ENCODE results near the gene ICAM1. TPM values are rescaled to one million over a fixed set of nuclear protein-coding genes. Genes with fewer than 3 reads are reported as not detected.

Gene ICAM1
- total and polyA plus RNA-seq, 2 of the 13 experiments (the other 11 are each of a cell fraction or from before 2014, with no cell fraction given), result 37.9 to 98.4 TPM

GRCh38 chr19:10231612-10232228 lies 39.2 kb upstream of the ICAM1 start (continued):
- TF ChIP-seq ZFX (CRISPR knock-in tag; IDR thresholded peaks at IDR 0.05; ENCODE audit: low read depth) (no peak), ZNF10 (CRISPR knock-in tag; IDR thresholded peaks at IDR 0.05; ENCODE audit: borderline replicate concordance, low read depth) (no peak), RFX3 (CRISPR knock-in tag; IDR thresholded peaks at IDR 0.05) (no peak), CENPBD1 (CRISPR knock-in tag; IDR thresholded peaks at IDR 0.05; ENCODE audit: borderline replicate concordance, low read depth) (no peak), PCBP2 (optimal IDR thresholded peaks at IDR 0.05; ENCODE audit: low read depth, low read length, poor library complexity, severe bottlenecking) (no peak), ZNF354B (CRISPR knock-in tag; IDR thresholded peaks at IDR 0.05) (no peak), ZNF605 (CRISPR knock-in tag; IDR thresholded peaks at IDR 0.05) (no peak), HDAC1 (CRISPR knock-in tag; IDR thresholded peaks at IDR 0.05) (no peak), ZBTB33 (CRISPR knock-in tag; IDR thresholded peaks at IDR 0.05) (no peak), ZNF230 (CRISPR knock-in tag; IDR thresholded peaks at IDR 0.05) (no peak), WIZ (CRISPR knock-in tag; IDR thresholded peaks at IDR 0.05) (no peak), SIN3A (IDR thresholded peaks at IDR 0.05; ENCODE audit: borderline replicate concordance, low read depth, low read length) (no peak), XBP1 (CRISPR knock-in tag; IDR thresholded peaks at IDR 0.05) (no peak), ZKSCAN1 (IDR thresholded peaks at IDR 0.05; ENCODE audit: low read length) (peak; percentile 97), ZNF121 (CRISPR knock-in tag; IDR thresholded peaks at IDR 0.05) (peak; percentile 86), CREB3 (CRISPR knock-in tag; IDR thresholded peaks at IDR 0.05) (no peak), MEIS1 (CRISPR knock-in tag; IDR thresholded peaks at IDR 0.05; ENCODE audit: borderline replicate concordance) (no peak), ZNF746 (CRISPR knock-in tag; IDR thresholded peaks at IDR 0.05) (no peak), ZNF782 (CRISPR knock-in tag; IDR thresholded peaks at IDR 0.05; ENCODE audit: borderline replicate concordance) (no peak), NR2F1 (CRISPR knock-in tag; IDR thresholded peaks at IDR 0.05) (no peak), CREB1 (IDR thresholded peaks at IDR 0.05) (no peak), CREB1 (CRISPR knock-in tag; IDR thresholded peaks at IDR 0.05) (peak; percentile 71), ZNF770 (CRISPR knock-in tag; IDR thresholded peaks at IDR 0.05) (peak; percentile 79; the same call in 1 of the 2 replicates), ETS1 (CRISPR knock-in tag; IDR thresholded peaks at IDR 0.05) (no peak), PITX1 (CRISPR knock-in tag; IDR thresholded peaks at IDR 0.05) (no peak)

All from HepG2 (cell line).